Endothelial cell of umbilical vein (primary cell): ENCODE measurements around the gene HDAC10. TPM values are rescaled to one million over a fixed set of nuclear protein-coding genes. Genes with fewer than 3 reads are reported as not detected.
A peak's percentile ranks its signal among the peaks of the same experiment; 100 is the strongest.

Experiments
- BruUV-seq: library from RNA; stranded (reverse); fragments of 400-500 nt; replicated peaks from 2 replicates; lab custom pipeline; 2021; lab: Mats Ljungman, UMichigan
- CTCF ChIA-PET: fragments of 300-600, 350-600 bp; sonication (Branson Sonifier 250); formaldehyde crosslinking; loops from one replicate; lab custom pipeline; 2021; ENCODE audit warnings: antibody characterized with exemption, inconsistent platforms; lab: Charles Lee
- POLR2A ChIA-PET: fragments of 300-600, 350-600 bp; sonication (Branson Sonifier 250); formaldehyde crosslinking; loops from one replicate; lab custom pipeline; 2021; ENCODE audit warnings: antibody characterized with exemption, inconsistent platforms; lab: Charles Lee
- DNase-seq: peaks from one replicate; pipeline ENCODE4 v3.0.0-alpha.2; 2011; ENCODE audit warnings: low read depth, low spot score
- FAIRE-seq: peaks from 2 replicates; lab custom pipeline; 2011; peaks lifted over from hg19 to GRCh38; lab: Jason Lieb, UNC
- H2AFZ ChIP-seq: 2 replicates; pipeline ENCODE4 v1.6.0; 2012; ENCODE audit warnings: low read depth, low read length, control low read depth, inconsistent platforms
- H3K27ac ChIP-seq: 2 replicates; pipeline ENCODE4 v1.5.1; 2011; ENCODE audit warnings: low read depth, mild to moderate bottlenecking, control low read depth, low read length, moderate library complexity; ENCODE audit not compliant: insufficient read depth
- H3K27me3 ChIP-seq, 2 experiments: 2 replicates each; pipeline versions ENCODE4 v1.6.0 to v1.6.1; 2011; ENCODE audit warnings: low read length in 2 of 2, mixed read lengths in 1 of 2; ENCODE audit not compliant: control insufficient read depth in 2 of 2, insufficient read depth in 2 of 2
- H3K36me3 ChIP-seq, 2 experiments: 2 replicates in 1 of 2; 3 replicates in 1 of 2; pipeline ENCODE4 v1.5.1; 2011; ENCODE audit warnings: low read length in 2 of 2, mild to moderate bottlenecking in 1 of 2, moderate library complexity in 1 of 2; ENCODE audit not compliant: control insufficient read depth in 2 of 2, insufficient read depth in 2 of 2; ENCODE audit errors: extremely low read depth in 1 of 2
- H3K4me1 ChIP-seq: 3 replicates; pipeline ENCODE4 v1.5.1; 2011; ENCODE audit warnings: mild to moderate bottlenecking, low read length; ENCODE audit not compliant: control insufficient read depth, insufficient read depth; ENCODE audit errors: extremely low read depth
- H3K4me2 ChIP-seq: 2 replicates; pipeline ENCODE4 v1.6.1; 2011; ENCODE audit warnings: low read length, control low read depth, mixed read lengths; ENCODE audit not compliant: insufficient read depth
- H3K4me3 ChIP-seq, 3 experiments: fragments of 200-600 bp in 1 of 3; sonication (generic), shearing (Covaris generic) in 1 of 3; replicated peaks in 1 of 3; 2 replicates each; pipeline ENCODE4 v1.5.1; 2011 to 2016; ENCODE audit warnings: control low read depth in 3 of 3, low read length in 3 of 3, mild to moderate bottlenecking in 2 of 3, inconsistent platforms in 1 of 3, low read depth in 1 of 3, moderate library complexity in 1 of 3; ENCODE audit not compliant: insufficient read depth in 1 of 3
- H3K79me2 ChIP-seq: 2 replicates; pipeline ENCODE4 v1.6.0; 2012; ENCODE audit warnings: low read length, inconsistent platforms; ENCODE audit not compliant: control insufficient read depth, insufficient read depth
- H3K9ac ChIP-seq: replicated peaks from 2 replicates; pipeline ENCODE3; 2011; ENCODE audit warnings: low read length, control low read depth; ENCODE audit not compliant: insufficient read depth; ENCODE audit errors: extremely low read depth
- H3K9me1 ChIP-seq: replicated peaks from 3 replicates; pipeline ENCODE4 v1.6.0; 2011; ENCODE audit warnings: mild to moderate bottlenecking, low read length; ENCODE audit not compliant: control insufficient read depth, insufficient read depth; ENCODE audit errors: extremely low read depth
- H3K9me3 ChIP-seq: replicated peaks from 2 replicates; pipeline ENCODE4 v1.5.1; 2012; ENCODE audit warnings: low read length, inconsistent platforms; ENCODE audit not compliant: control insufficient read depth, insufficient read depth
- H4K20me1 ChIP-seq: replicated peaks from 2 replicates; pipeline ENCODE3; 2011; ENCODE audit warnings: mild to moderate bottlenecking, low read length; ENCODE audit not compliant: control insufficient read depth, insufficient read depth; ENCODE audit errors: extremely low read depth
- CTCF ChIP-seq, 2 donors: IDR thresholded peaks; 1 replicate in 1 of 2; 2 replicates in 1 of 2; pipeline ENCODE4 v1.5.1; 2011; ENCODE audit warnings: low read length in 2 of 2, mild to moderate bottlenecking in 2 of 2, moderate library complexity in 2 of 2, control low read depth in 1 of 2, inconsistent platforms in 1 of 2, low read depth in 1 of 2; ENCODE audit not compliant: insufficient read depth in 1 of 2; ENCODE audit errors: extremely low read depth in 1 of 2
- EZH2 ChIP-seq: IDR thresholded peaks from 2 replicates; pipeline ENCODE4 v1.6.1; 2012; ENCODE audit warnings: borderline replicate concordance, low read depth, mild to moderate bottlenecking, moderate library complexity, low read length, inconsistent platforms; ENCODE audit not compliant: severe bottlenecking
- FOS ChIP-seq: IDR thresholded peaks from 2 replicates; pipeline ENCODE4 v1.6.1; 2011; ENCODE audit warnings: mild to moderate bottlenecking, low read length, moderate library complexity, borderline replicate concordance; ENCODE audit not compliant: insufficient read depth
- GATA2 ChIP-seq: IDR thresholded peaks from 2 replicates; pipeline ENCODE4 v1.7.0; 2011; ENCODE audit warnings: low read depth, mild to moderate bottlenecking, moderate library complexity, mixed read lengths, low read length; ENCODE audit not compliant: insufficient read length, insufficient read depth
- JUN ChIP-seq: IDR thresholded peaks from 2 replicates; pipeline ENCODE4 v1.6.1; 2011; ENCODE audit warnings: borderline replicate concordance, low read depth; ENCODE audit not compliant: insufficient read length, insufficient read depth
- MYC ChIP-seq: IDR thresholded peaks from one replicate; pipeline ENCODE4 v1.6.1; 2011; ENCODE audit warnings: mild to moderate bottlenecking, low read depth, low read length
- POLR2A ChIP-seq: IDR thresholded peaks from 2 replicates; pipeline ENCODE4 v1.6.1; 2012; ENCODE audit warnings: low read depth, mild to moderate bottlenecking, control low read depth, low read length
- POLR2AphosphoS5 ChIP-seq: IDR thresholded peaks from 2 replicates; pipeline ENCODE4 v1.6.1; 2012; ENCODE audit warnings: low read depth, mild to moderate bottlenecking, control low read depth, low read length, moderate library complexity; ENCODE audit not compliant: insufficient read depth
- dilution Hi-C: fragments of 300-500 bp; cut with MboI; formaldehyde crosslinking; loops from one replicate; pipeline ENCODE4 v1.15.0; 2019; ENCODE audit warnings: low sequenced_read_pairs; ENCODE audit not compliant: extremely low pct_ligation_motif_present
- intact Hi-C: fragments of 100-400 bp; cut with micrococcal nuclease; formaldehyde crosslinking; loops from one replicate; pipeline ENCODE4 v1.10.0; 2022
- polyA plus RNA-seq, 4 experiments: library from polyadenylated mRNA; depleted of rRNA in 3 of 4; stranded (reverse) in 3 of 4; unstranded in 1 of 4; fragments of >200 nt; gene quantifications; 2 replicates each; pipeline versions ENCODE4 v1.2.1 to v1.2.3, GENCODE V29; 2011 to 2012; ENCODE audit warnings: missing spikeins in 1 of 4
- total RNA-seq: library from RNA; stranded (reverse); gene quantifications from 2 replicates; pipeline ENCODE4 v1.2.3, GENCODE V29; 2021
- TF ChIP-seq, protein P1 (sequence below): IDR thresholded peaks from 2 replicates; pipeline ENCODE4 v1.6.1; 2011; ENCODE audit not compliant: insufficient read depth, insufficient read length

The HDAC10 gene
- total and polyA plus RNA-seq, 2 donors (not counting 3 experiments of a cell fraction or from before 2014, with no cell fraction given): 32.6 to 47.0 TPM

DNA sequence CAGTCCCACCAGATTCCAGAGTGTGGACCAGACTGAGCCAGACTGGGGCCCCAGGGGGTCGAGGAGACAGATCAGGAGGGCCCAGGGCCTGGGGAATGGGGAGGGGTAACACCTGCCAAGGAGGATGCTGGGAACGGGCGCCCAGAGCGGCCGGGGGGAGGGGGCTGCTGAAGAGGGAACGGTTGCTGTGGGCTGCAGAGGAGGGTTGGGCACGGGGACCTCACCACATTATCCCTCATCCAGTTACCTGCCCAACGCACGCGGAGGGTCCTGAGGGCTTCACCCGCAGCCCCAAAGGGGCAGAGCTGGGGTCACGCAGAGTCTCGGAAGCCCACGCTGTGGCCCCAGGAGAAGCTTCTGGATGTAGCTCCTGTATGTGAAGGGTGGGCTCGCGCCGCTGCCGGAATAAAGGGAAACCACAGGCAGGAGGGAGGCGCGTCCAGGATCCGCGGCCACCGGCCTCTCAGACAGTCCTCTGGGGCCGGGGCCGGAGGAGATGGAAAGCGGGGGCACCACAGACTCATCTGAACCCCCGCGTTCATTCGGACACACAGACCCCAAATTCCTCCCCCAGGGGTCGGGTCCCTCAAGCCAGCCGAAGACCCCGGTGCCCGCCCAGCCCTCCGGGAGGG is 51.1 kb downstream of the HDAC10 start:
- peaks cover 2 to 11% of the 10 kb centered on the region in 2 experiments for H3K36me3 ChIP-seq
- peaks cover 26% of the 10 kb centered on the region for H3K79me2 ChIP-seq
- no TSS peak for BruUV-seq
- ChIA-PET POLR2A (no interaction called here), CTCF (no interaction called here)
- peak overlapping the region; percentile 69 for H3K9ac ChIP-seq
- DNase-seq: no peak
- H3K4me2 ChIP-seq: peak overlapping the region; percentile 86
- H3K27ac ChIP-seq: peak overlapping the region; percentile 60
- H4K20me1 ChIP-seq: no peaks in the 10 kb centered on the region
- dilution Hi-C loops: no loop called here
- FAIRE-seq: no peak
- intact Hi-C loops: loop anchor here (2.0 to 10.0 kb wide), 3 partner anchors 13 to 225 kb away; no protein-coding TSS in a partner anchor
- peaks cover 18% of the 10 kb centered on the region for H3K4me1 ChIP-seq
- no peak for TF ChIP-seq FOS
- no peak for TF ChIP-seq GATA2
- no peak for TF ChIP-seq CTCF (IDR thresholded peaks at IDR 0.05; ENCODE audit: extremely low read depth in 1 of 2, insufficient read depth in 1 of 2, low read depth in 1 of 2, low read length in 2 of 2)
- no peak for TF ChIP-seq JUN
- no peak for TF ChIP-seq MYC
- TF ChIP-seq POLR2AphosphoS5: peak; percentile 36
- TF ChIP-seq EZH2: no peak
- peak; percentile 28 for TF ChIP-seq POLR2A
- TF ChIP-seq, protein P1, sequence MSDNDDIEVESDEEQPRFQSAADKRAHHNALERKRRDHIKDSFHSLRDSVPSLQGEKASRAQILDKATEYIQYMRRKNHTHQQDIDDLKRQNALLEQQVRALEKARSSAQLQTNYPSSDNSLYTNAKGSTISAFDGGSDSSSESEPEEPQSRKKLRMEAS: no peak
- no peaks in the 10 kb centered on the region for H3K9me3 ChIP-seq
- H3K4me3 ChIP-seq: peak overlapping the region; percentile 58 to 75 (median 65)
- H2AFZ ChIP-seq: peak overlapping the region; percentile 91
- no peaks in the 10 kb centered on the region for H3K9me1 ChIP-seq
- no peaks in the 10 kb centered on the region for H3K27me3 ChIP-seq
